PC-3 (cell line): ENCODE measurements around the gene ARID3C. TPM values are rescaled to one million over a fixed set of nuclear protein-coding genes. Genes with fewer than 3 reads are reported as not detected.

Experiments
- ATAC-seq: fragments of 200-7000 bp; cut with Tn5 transposase; 2 replicates; pipeline ENCODE4 v1.9.1; 2020; ENCODE audit warnings: mild to moderate bottlenecking, moderate library complexity
- BruUV-seq: library from RNA; stranded (reverse); fragments of 400-500 nt; replicated peaks from 2 replicates; lab custom pipeline; 2021; lab: Mats Ljungman, UMichigan
- CTCF ChIA-PET: fragments of 300-600 bp; sonication (Branson Sonifier 250); formaldehyde crosslinking; loops from one replicate; lab custom pipeline; 2022; ENCODE audit warnings: antibody characterized with exemption; lab: Charles Lee
- POLR2A ChIA-PET: fragments of 300-600 bp; sonication (Branson Sonifier 250); formaldehyde crosslinking; loops from one replicate; lab custom pipeline; 2022; ENCODE audit warnings: antibody characterized with exemption; ENCODE audit not compliant: unreplicated experiment; lab: Charles Lee
- DNase-seq: peaks from one replicate; pipeline ENCODE4 v3.0.0-alpha.2; 2015
- H2AFZ ChIP-seq: fragments of 300-600 bp; sonication (generic); 2 replicates; pipeline ENCODE4 v1.6.0; 2016; ENCODE audit warnings: antibody characterized with exemption, low read length
- H3F3A ChIP-seq: fragments of 300-600 bp; sonication (generic); one replicate; pipeline ENCODE4 v1.6.0; 2017; ENCODE audit warnings: antibody characterized with exemption, low read length, control low read depth, mild to moderate bottlenecking; ENCODE audit not compliant: unreplicated experiment
- H3K27ac ChIP-seq: fragments of 300-600 bp; sonication (generic); 2 replicates; pipeline ENCODE4 v1.5.1; 2016; ENCODE audit warnings: mild to moderate bottlenecking, low read length
- H3K27me3 ChIP-seq: fragments of 300-600 bp; sonication (generic); 2 replicates; pipeline ENCODE4 v1.6.1; 2016; ENCODE audit warnings: low read length, mixed read lengths
- H3K36me3 ChIP-seq: fragments of 300-600 bp; sonication (generic); 2 replicates; pipeline ENCODE4 v1.6.1; 2016; ENCODE audit warnings: low read depth, mixed run types, low read length, mixed read lengths
- H3K4me1 ChIP-seq: fragments of 300-600 bp; sonication (generic); 2 replicates; pipeline ENCODE4 v1.5.1; 2016; ENCODE audit warnings: low read length; ENCODE audit not compliant: insufficient read depth
- H3K4me2 ChIP-seq: fragments of 300-600 bp; sonication (generic); 2 replicates; pipeline ENCODE4 v1.6.0; 2016; ENCODE audit warnings: low read length
- H3K4me3 ChIP-seq: fragments of 300-600 bp; sonication (generic); 2 replicates; pipeline ENCODE4 v1.5.1; 2016; ENCODE audit warnings: mild to moderate bottlenecking, low read length, mixed read lengths
- H3K79me2 ChIP-seq: fragments of 300-600 bp; sonication (generic); 2 replicates; pipeline ENCODE4 v1.6.1; 2017; ENCODE audit warnings: low read length, mixed read lengths
- H3K9ac ChIP-seq: fragments of 300-600 bp; sonication (generic); 2 replicates; pipeline ENCODE4 v1.6.0; 2016; ENCODE audit warnings: mild to moderate bottlenecking, low read length
- H3K9me2 ChIP-seq: fragments of 300-600 bp; sonication (generic); replicated peaks from 2 replicates; pipeline ENCODE4 v1.6.1; 2016; ENCODE audit warnings: mixed run types, low read length, mixed read lengths
- H3K9me3 ChIP-seq: fragments of 300-600 bp; sonication (generic); 2 replicates; pipeline ENCODE4 v1.6.1; 2016; ENCODE audit warnings: low read length, mixed read lengths
- H4K20me1 ChIP-seq: fragments of 300-600 bp; sonication (generic); 2 replicates; pipeline ENCODE4 v1.6.1; 2016; ENCODE audit warnings: low read length, mixed read lengths
- CTCF ChIP-seq: fragments of 300-600 bp; sonication (generic); conservative IDR thresholded peaks from 2 replicates; pipeline ENCODE4 v1.5.1; 2017; ENCODE audit warnings: antibody characterized with exemption, low read depth, mild to moderate bottlenecking, low read length
- EZH2 ChIP-seq: fragments of 300-600 bp; sonication (generic); IDR thresholded peaks from one replicate; pipeline ENCODE4 v1.6.1; 2017; ENCODE audit warnings: antibody characterized with exemption, mild to moderate bottlenecking, low read length; ENCODE audit not compliant: unreplicated experiment
- EZH2phosphoT487 ChIP-seq: fragments of 300-600 bp; sonication (generic); IDR thresholded peaks from 2 replicates; pipeline ENCODE4 v1.6.1; 2018; ENCODE audit warnings: mild to moderate bottlenecking, antibody characterized with exemption, low read length, borderline replicate concordance
- intact Hi-C: fragments of 100-400 bp; cut with micrococcal nuclease; formaldehyde crosslinking; loops from 2 replicates; pipeline ENCODE4 v1.9.0; 2023
- total RNA-seq: library from RNA; depleted of rRNA; stranded (reverse); fragments of >200 nt; gene quantifications from 2 replicates; pipeline ENCODE4 v1.2.3, GENCODE V29; 2014

The ARID3C gene
- total RNA-seq, 1 experiment from 2014 or later = not detected

GRCh38 chr9:34581318-34581717, 47.5 kb downstream of the ARID3C start:
- intact Hi-C loops = no loop called here
- H3K27ac ChIP-seq = no peak overlapping the region
- H3K4me1 ChIP-seq = no peaks in the 10 kb centered on the region
- ATAC-seq (no peak), DNase-seq (no peak)
- no peaks in the 10 kb centered on the region for H3K9me2 ChIP-seq
- no peaks in the 10 kb centered on the region for H3K36me3 ChIP-seq
- peaks cover 2% of the 10 kb centered on the region for H3K27me3 ChIP-seq
- no peak overlapping the region for H3K4me2 ChIP-seq
- no peak overlapping the region for H2AFZ ChIP-seq
- BruUV-seq = no TSS peak
- H3F3A ChIP-seq = no peaks in the 10 kb centered on the region
- ChIA-PET CTCF (no interaction called here), POLR2A (no interaction called here)
- no peaks in the 10 kb centered on the region for H3K9me3 ChIP-seq
- TF ChIP-seq EZH2phosphoT487 (no peak), CTCF (no peak), EZH2 (no peak)
- H4K20me1 ChIP-seq = no peaks in the 10 kb centered on the region
- H3K9ac ChIP-seq = no peak overlapping the region
- no peaks in the 10 kb centered on the region for H3K79me2 ChIP-seq
- no peak overlapping the region for H3K4me3 ChIP-seq

GRCh38 chr9:34580358-34580757, 48.5 kb downstream of the ARID3C start:
- POLR2A ChIA-PET = no interaction called here
- H3K4me1 ChIP-seq = no peaks in the 10 kb centered on the region
- DNase-seq (no peak), ATAC-seq (no peak)
- H3K27ac ChIP-seq = no peak overlapping the region
- no peak overlapping the region for H3K4me3 ChIP-seq
- CTCF ChIA-PET = no interaction called here
- no peaks in the 10 kb centered on the region for H3K9me3 ChIP-seq
- no peak for TF ChIP-seq EZH2phosphoT487
- TF ChIP-seq CTCF = no peak
- no peak for TF ChIP-seq EZH2
- H3K9me2 ChIP-seq = no peaks in the 10 kb centered on the region
- H2AFZ ChIP-seq = no peak overlapping the region
- H3K79me2 ChIP-seq = no peaks in the 10 kb centered on the region
- H3K27me3 ChIP-seq = no peaks in the 10 kb centered on the region; the same call in 1 of the 2 replicates
- H4K20me1 ChIP-seq = no peaks in the 10 kb centered on the region
- no peak overlapping the region for H3K9ac ChIP-seq
- intact Hi-C loops = no loop called here
- no peak overlapping the region for H3K4me2 ChIP-seq
- no peaks in the 10 kb centered on the region for H3F3A ChIP-seq
- H3K36me3 ChIP-seq = no peaks in the 10 kb centered on the region
- BruUV-seq = no TSS peak

GRCh38 chr9:34579808-34580163, 49.1 kb downstream of the ARID3C start:
- no peaks in the 10 kb centered on the region for H3K9me3 ChIP-seq
- no peaks in the 10 kb centered on the region; the same call in 1 of the 2 replicates for H3K27me3 ChIP-seq
- intact Hi-C loops = no loop called here

More at GRCh38 chr9:34579808-34580163, 49.1 kb downstream of the ARID3C start:
- Histone ChIP-seq H3K9ac (no peak overlapping the region), H3K4me2 (no peak overlapping the region), H3K9me2 (no peaks in the 10 kb centered on the region), H4K20me1 (no peaks in the 10 kb centered on the region), H3F3A (no peaks in the 10 kb centered on the region), H3K4me3 (no peak overlapping the region), H3K27ac (no peak overlapping the region), H3K79me2 (no peaks in the 10 kb centered on the region), H2AFZ (no peak overlapping the region), H3K36me3 (no peaks in the 10 kb centered on the region), H3K4me1 (no peaks in the 10 kb centered on the region)
- TF ChIP-seq EZH2 (no peak), EZH2phosphoT487 (no peak), CTCF (no peak)
- no TSS peak for BruUV-seq
- ChIA-PET POLR2A (no interaction called here), CTCF (no interaction called here)
- ATAC-seq (no peak), DNase-seq (no peak)
